SK-N-MC (cell line): ENCODE data around the gene TAS2R50.

Experiments used
- FOXP2 ChIP-seq: optimal IDR thresholded peaks from 2 replicates; pipeline ENCODE3; 2011; ENCODE audit warnings: mild to moderate bottlenecking, moderate library complexity; ENCODE audit not compliant: insufficient read depth; ENCODE audit errors: extremely low read length, control extremely low read depth
- POLR2AphosphoS5 ChIP-seq: IDR thresholded peaks from 2 replicates; pipeline ENCODE4 v1.6.1; 2012; ENCODE audit warnings: mild to moderate bottlenecking, low read depth, low read length, borderline replicate concordance

GRCh38 chr12:10957741-10958140 is 29.0 kb downstream of the TAS2R50 start:
- TF ChIP-seq FOXP2, result no peak
- no peak for TF ChIP-seq POLR2AphosphoS5
